ENCODE data around the gene ANKLE2. TPM values are rescaled to one million over a fixed set of nuclear protein-coding genes. Genes with fewer than 3 reads are reported as not detected.

ANKLE2 gene
- total and polyA plus RNA-seq, 2 of the 8 experiments (the other 6 are each of a cell fraction or from before 2014, with no cell fraction given) = 41.0 to 64.9 TPM

- H3K36me3 ChIP-seq (ENCODE audit: control insufficient read depth in 2 of 4, insufficient read depth in 4 of 4, low read length in 3 of 4) = peaks cover 26 to 59% (median 49%) of the 10 kb centered on the region in 4 experiments
- H3K4me3 ChIP-seq (ENCODE audit: extremely low read depth in 1 of 4, insufficient read depth in 2 of 4, low read depth in 3 of 4, low read length in 4 of 4) = no peak overlapping the region
- no peaks in the 10 kb centered on the region for H3K9me3 ChIP-seq (ENCODE audit: insufficient read depth in 2 of 2, low read depth in 1 of 2, low read length in 1 of 2)
- H3K4me2 ChIP-seq (ENCODE audit: insufficient read depth in 1 of 2, low read depth in 2 of 2, low read length in 2 of 2) = no peak overlapping the region
- no peak overlapping the region for H4K91ac ChIP-seq (replicated peaks; ENCODE audit: insufficient read length, low read length)
- H3K23me2 ChIP-seq (ENCODE audit: low read depth, low read length) = no peaks in the 10 kb centered on the region
- no peak overlapping the region for H2BK20ac ChIP-seq (ENCODE audit: low read length)
- WGBS, 2 experiments (ENCODE audit: extremely low coverage in 1 of 2, insufficient coverage in 1 of 2, insufficient read length in 1 of 2, insufficient replicate concordance in 2 of 2, low coverage in 1 of 2, low lambda C conversion rate in 2 of 2, missing lambda C conversion rate in 1 of 2) = 91% methylated on average over 20 of the region's 20 CpGs; no CpG with 5 or more reads in 1 of the 2 experiments
- 0 out of 2 replicates have a peak overlapping the region, but pooled peaks have one; percentile 21 for H4K8ac ChIP-seq (ENCODE audit: extremely low read depth, insufficient read depth, low read length)
- H3K4me1 ChIP-seq (replicated peaks in 1 of 4; ENCODE audit: control insufficient read depth in 3 of 4, insufficient read depth in 4 of 4, low read length in 3 of 4) = no peaks in the 10 kb centered on the region
- no peak overlapping the region for H2AFZ ChIP-seq (ENCODE audit: low read length)
- no peak overlapping the region for H3K23ac ChIP-seq (ENCODE audit: insufficient read length)
- no peak overlapping the region for H3K27ac ChIP-seq (ENCODE audit: low read depth, low read length)
- H4K20me1 ChIP-seq (replicated peaks in 1 of 2; ENCODE audit: control insufficient read depth in 1 of 2, insufficient read depth in 2 of 2, low read length in 2 of 2) = peaks cover 0 to 4% of the 10 kb centered on the region in 2 experiments
- CTCF ChIA-PET (ENCODE audit: partially characterized antibody) = interaction anchor here (1.4 to 2.4 kb wide), 2 partner anchors 9 to 10 kb away, joined by 3 to 8 read pairs; no protein-coding TSS in a partner anchor
- POLR2A ChIA-PET (ENCODE audit: partially characterized antibody) = interaction anchor here (1.1 to 2.2 kb wide), 4 partner anchors 10 to 33 kb away, joined by 4 to 8 read pairs (median 5); no protein-coding TSS in a partner anchor
- no peak overlapping the region for H3K4ac ChIP-seq (replicated peaks; ENCODE audit: insufficient read length, low read depth, low read length)
- H2BK5ac ChIP-seq (ENCODE audit: low read depth, low read length) = no peak overlapping the region
- no peaks in the 10 kb centered on the region for H3K79me2 ChIP-seq (ENCODE audit: control insufficient read depth in 1 of 2, insufficient read depth in 2 of 2, low read length in 2 of 2)
- no peak overlapping the region for H2BK120ac ChIP-seq (replicated peaks; ENCODE audit: low read depth, low read length)
- TF ChIP-seq TEAD4 (IDR thresholded peaks at IDR 0.05; ENCODE audit: low read depth, low read length) = no peak
- no peak for TF ChIP-seq ATF2 (IDR thresholded peaks at IDR 0.05; ENCODE audit: low read length)
- no peak for TF ChIP-seq TAF1 (IDR thresholded peaks at IDR 0.05; ENCODE audit: low read depth, low read length)
- no peak for TF ChIP-seq TCF12 (IDR thresholded peaks at IDR 0.05; ENCODE audit: low read depth, low read length)
- TF ChIP-seq E2F6 (IDR thresholded peaks at IDR 0.05) = no peak
- no peaks in the 10 kb centered on the region for H3K27me3 ChIP-seq (replicated peaks in 1 of 4; ENCODE audit: control insufficient read depth in 3 of 4, extremely low read depth in 1 of 4, insufficient read depth in 3 of 4, low read length in 3 of 4)
- no peak overlapping the region for H4K5ac ChIP-seq (ENCODE audit: insufficient read length, low read depth, low read length)
- H3K18ac ChIP-seq (ENCODE audit: extremely low read depth, low read length) = no peak overlapping the region
- H3K79me1 ChIP-seq (ENCODE audit: low read depth, low read length) = no peaks in the 10 kb centered on the region; the same call in none of the 2 replicates
- H2BK15ac ChIP-seq (ENCODE audit: low read length) = no peak overlapping the region
- no peak overlapping the region for H2AK5ac ChIP-seq (ENCODE audit: low read depth, low read length)
- no peak overlapping the region for H3K9ac ChIP-seq (replicated peaks in 1 of 4; ENCODE audit: extremely low read depth in 1 of 4, low read depth in 3 of 4, low read length in 3 of 4)
- no peak overlapping the region for H3K56ac ChIP-seq (replicated peaks; ENCODE audit: insufficient read length, low read depth, low read length)
- H3K14ac ChIP-seq (ENCODE audit: insufficient read length) = no peak overlapping the region
- DNase-seq (ENCODE audit: low read depth in 1 of 2, low spot score in 2 of 2) (no peak), FAIRE-seq (no peak)
- H2BK12ac ChIP-seq (ENCODE audit: low read depth, low read length) = no peak overlapping the region
Measured at GRCh38 chr12:132777614-132778013, 16.0 kb upstream of the ANKLE2 start.

All from H1 (cell line).